ENCODE data around the gene CHIA.

DNA sequence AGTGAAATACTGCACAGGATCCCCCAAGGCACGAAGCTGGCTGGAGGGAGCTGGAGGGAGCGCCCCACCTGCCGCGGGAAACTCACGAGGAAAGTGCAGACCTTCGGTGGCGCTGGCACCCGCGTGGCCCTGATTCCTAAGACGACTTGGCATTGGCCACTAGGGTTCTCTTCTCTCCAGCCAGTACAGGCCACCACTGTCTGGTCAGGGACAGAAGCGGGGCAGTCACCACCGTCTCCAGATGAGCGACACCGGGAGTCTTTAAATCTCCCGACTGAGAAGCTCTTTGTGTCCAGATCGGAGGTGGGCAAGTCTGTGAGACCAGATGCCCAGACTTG is 19.2 kb upstream of the CHIA start:
- TF ChIP-seq, protein P1, sequence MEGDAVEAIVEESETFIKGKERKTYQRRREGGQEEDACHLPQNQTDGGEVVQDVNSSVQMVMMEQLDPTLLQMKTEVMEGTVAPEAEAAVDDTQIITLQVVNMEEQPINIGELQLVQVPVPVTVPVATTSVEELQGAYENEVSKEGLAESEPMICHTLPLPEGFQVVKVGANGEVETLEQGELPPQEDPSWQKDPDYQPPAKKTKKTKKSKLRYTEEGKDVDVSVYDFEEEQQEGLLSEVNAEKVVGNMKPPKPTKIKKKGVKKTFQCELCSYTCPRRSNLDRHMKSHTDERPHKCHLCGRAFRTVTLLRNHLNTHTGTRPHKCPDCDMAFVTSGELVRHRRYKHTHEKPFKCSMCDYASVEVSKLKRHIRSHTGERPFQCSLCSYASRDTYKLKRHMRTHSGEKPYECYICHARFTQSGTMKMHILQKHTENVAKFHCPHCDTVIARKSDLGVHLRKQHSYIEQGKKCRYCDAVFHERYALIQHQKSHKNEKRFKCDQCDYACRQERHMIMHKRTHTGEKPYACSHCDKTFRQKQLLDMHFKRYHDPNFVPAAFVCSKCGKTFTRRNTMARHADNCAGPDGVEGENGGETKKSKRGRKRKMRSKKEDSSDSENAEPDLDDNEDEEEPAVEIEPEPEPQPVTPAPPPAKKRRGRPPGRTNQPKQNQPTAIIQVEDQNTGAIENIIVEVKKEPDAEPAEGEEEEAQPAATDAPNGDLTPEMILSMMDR (IDR thresholded peaks at IDR 0.05; ENCODE audit: insufficient read depth, low read length), result no peak
- no peak for TF ChIP-seq GABPA (IDR thresholded peaks at IDR 0.05; ENCODE audit: low read depth)
- no peak for TF ChIP-seq POLR2AphosphoS5 (IDR thresholded peaks at IDR 0.05; ENCODE audit: low read depth)
- TF ChIP-seq, protein P2, sequence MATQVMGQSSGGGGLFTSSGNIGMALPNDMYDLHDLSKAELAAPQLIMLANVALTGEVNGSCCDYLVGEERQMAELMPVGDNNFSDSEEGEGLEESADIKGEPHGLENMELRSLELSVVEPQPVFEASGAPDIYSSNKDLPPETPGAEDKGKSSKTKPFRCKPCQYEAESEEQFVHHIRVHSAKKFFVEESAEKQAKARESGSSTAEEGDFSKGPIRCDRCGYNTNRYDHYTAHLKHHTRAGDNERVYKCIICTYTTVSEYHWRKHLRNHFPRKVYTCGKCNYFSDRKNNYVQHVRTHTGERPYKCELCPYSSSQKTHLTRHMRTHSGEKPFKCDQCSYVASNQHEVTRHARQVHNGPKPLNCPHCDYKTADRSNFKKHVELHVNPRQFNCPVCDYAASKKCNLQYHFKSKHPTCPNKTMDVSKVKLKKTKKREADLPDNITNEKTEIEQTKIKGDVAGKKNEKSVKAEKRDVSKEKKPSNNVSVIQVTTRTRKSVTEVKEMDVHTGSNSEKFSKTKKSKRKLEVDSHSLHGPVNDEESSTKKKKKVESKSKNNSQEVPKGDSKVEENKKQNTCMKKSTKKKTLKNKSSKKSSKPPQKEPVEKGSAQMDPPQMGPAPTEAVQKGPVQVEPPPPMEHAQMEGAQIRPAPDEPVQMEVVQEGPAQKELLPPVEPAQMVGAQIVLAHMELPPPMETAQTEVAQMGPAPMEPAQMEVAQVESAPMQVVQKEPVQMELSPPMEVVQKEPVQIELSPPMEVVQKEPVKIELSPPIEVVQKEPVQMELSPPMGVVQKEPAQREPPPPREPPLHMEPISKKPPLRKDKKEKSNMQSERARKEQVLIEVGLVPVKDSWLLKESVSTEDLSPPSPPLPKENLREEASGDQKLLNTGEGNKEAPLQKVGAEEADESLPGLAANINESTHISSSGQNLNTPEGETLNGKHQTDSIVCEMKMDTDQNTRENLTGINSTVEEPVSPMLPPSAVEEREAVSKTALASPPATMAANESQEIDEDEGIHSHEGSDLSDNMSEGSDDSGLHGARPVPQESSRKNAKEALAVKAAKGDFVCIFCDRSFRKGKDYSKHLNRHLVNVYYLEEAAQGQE (IDR thresholded peaks at IDR 0.05; ENCODE audit: insufficient replicate concordance, low read depth), result no peak

All from HL-60 (cell line).